ENCODE data around the gene SLC24A3.
A peak's percentile ranks its signal among the peaks of the same experiment; 100 is the strongest.

Gene SLC24A3

GRCh38 chr20:19427480-19427879 lies 215.0 kb downstream of the SLC24A3 start:
- no peak for DNase-seq (ENCODE audit: low spot score)

- DNase-seq (ENCODE audit: low spot score), result no peak
Observed at GRCh38 chr20:19427913-19428312, 215.5 kb downstream of the SLC24A3 start.

GRCh38 chr20:19428324-19428723 lies 215.9 kb downstream of the SLC24A3 start:
- DNase-seq (ENCODE audit: low spot score), result no peak

GRCh38 chr20:19429538-19429937 lies 217.1 kb downstream of the SLC24A3 start:
- no peak for DNase-seq (ENCODE audit: low spot score)

- no peak for DNase-seq (ENCODE audit: low spot score)
Observed at GRCh38 chr20:19430641-19431315, 218.3 kb downstream of the SLC24A3 start.

GRCh38 chr20:19431316-19431700 lies 218.9 kb downstream of the SLC24A3 start:
- DNase-seq (ENCODE audit: low spot score), result no peak

GRCh38 chr20:19431906-19432305 lies 219.5 kb downstream of the SLC24A3 start:
- no peak for DNase-seq (ENCODE audit: low spot score)

GRCh38 chr20:19433371-19434350 lies 221.2 kb downstream of the SLC24A3 start:
- peak; percentile 45 for DNase-seq (ENCODE audit: low spot score)

- DNase-seq (ENCODE audit: low spot score), result no peak
Observed at GRCh38 chr20:19435316-19435715, 222.9 kb downstream of the SLC24A3 start.

GRCh38 chr20:19435821-19436220 lies 223.4 kb downstream of the SLC24A3 start:
- no peak for DNase-seq (ENCODE audit: low spot score)

- DNase-seq (ENCODE audit: low spot score), result no peak
Observed at GRCh38 chr20:19438488-19438887, 226.0 kb downstream of the SLC24A3 start.

- no peak for DNase-seq (ENCODE audit: low spot score)
Observed at GRCh38 chr20:19440660-19441527, 228.5 kb downstream of the SLC24A3 start.

- DNase-seq (ENCODE audit: low spot score), result no peak
Observed at GRCh38 chr20:19446246-19446645, 233.8 kb downstream of the SLC24A3 start.

GRCh38 chr20:19448632-19449031 lies 236.2 kb downstream of the SLC24A3 start:
- DNase-seq (ENCODE audit: low spot score), result no peak

- DNase-seq (ENCODE audit: low spot score), result peak; percentile 23
Observed at GRCh38 chr20:19449051-19449450, 236.6 kb downstream of the SLC24A3 start.

- no peak for DNase-seq (ENCODE audit: low spot score)
Observed at GRCh38 chr20:19451231-19451922, 238.9 kb downstream of the SLC24A3 start.

GRCh38 chr20:19451923-19452295 lies 239.5 kb downstream of the SLC24A3 start:
- no peak for DNase-seq (ENCODE audit: low spot score)

- no peak for DNase-seq (ENCODE audit: low spot score)
Observed at GRCh38 chr20:19453410-19453809, 241.0 kb downstream of the SLC24A3 start.

- DNase-seq (ENCODE audit: low spot score), result no peak
Observed at GRCh38 chr20:19453862-19454261, 241.4 kb downstream of the SLC24A3 start.

GRCh38 chr20:19456595-19457395 lies 244.4 kb downstream of the SLC24A3 start:
- DNase-seq (ENCODE audit: low spot score), result no peak

- no peak for DNase-seq (ENCODE audit: low spot score)
Observed at GRCh38 chr20:19457611-19458010, 245.2 kb downstream of the SLC24A3 start.

All from AG20443 (cell line).